ENCODE measurements around the gene NUP107. TPM values are rescaled to one million over a fixed set of nuclear protein-coding genes. Genes with fewer than 3 reads are reported as not detected.

Gene NUP107
- total and polyA plus RNA-seq, 3 donors from 2014 or later = 40.3 to 76.1 (median 63.4) TPM

- H3K4me1 ChIP-seq = no peaks in the 10 kb centered on the region
- H3K27me3 ChIP-seq = no peaks in the 10 kb centered on the region
- 91 to 97% methylated on average over 7 of the region's 7 CpGs for WGBS, 2 donors
- H3K9me3 ChIP-seq = no peaks in the 10 kb centered on the region
- TF ChIP-seq POLR2A (IDR thresholded peaks at IDR 0.05) (no peak), CTCF (IDR thresholded peaks at IDR 0.05) (no peak)
- DNase-seq = no peak
- no peaks in the 10 kb centered on the region for H3K36me3 ChIP-seq (ENCODE audit: low read depth, missing control alignments)
- H3K4me3 ChIP-seq = no peak overlapping the region
- intact Hi-C loops (cut with DNase I; ENCODE audit: low total_unique reads) = no loop called here
- H3K27ac ChIP-seq = no peak overlapping the region
Observed at GRCh38 chr12:68775121-68775630, 88.4 kb downstream of the NUP107 start.

GRCh38 chr12:68776976-68777610, 90.3 kb downstream of the NUP107 start:
- no peak for DNase-seq
- no peak overlapping the region for H3K4me3 ChIP-seq
- no peak overlapping the region for H3K27ac ChIP-seq
- intact Hi-C loops (cut with DNase I; ENCODE audit: low total_unique reads) = no loop called here
- no peaks in the 10 kb centered on the region for H3K9me3 ChIP-seq
- TF ChIP-seq CTCF (IDR thresholded peaks at IDR 0.05) = no peak
- TF ChIP-seq POLR2A (IDR thresholded peaks at IDR 0.05) = no peak
- no peaks in the 10 kb centered on the region for H3K4me1 ChIP-seq
- no peaks in the 10 kb centered on the region for H3K27me3 ChIP-seq
- 84% methylated on average over 5 of the region's 5 CpGs for WGBS, 2 donors
- H3K36me3 ChIP-seq (ENCODE audit: low read depth, missing control alignments) = no peaks in the 10 kb centered on the region

GRCh38 chr12:68779280-68779679, 92.5 kb downstream of the NUP107 start:
- intact Hi-C loops (cut with DNase I; ENCODE audit: low total_unique reads) = no loop called here
- H3K36me3 ChIP-seq (ENCODE audit: low read depth, missing control alignments) = no peaks in the 10 kb centered on the region

GRCh38 chr12:68780731-68781130, 94.0 kb downstream of the NUP107 start:
- no peak overlapping the region for H3K27ac ChIP-seq
- WGBS, 2 donors = 93 to 97% methylated on average over 6 of the region's 6 CpGs
- no peaks in the 10 kb centered on the region for H3K27me3 ChIP-seq
- TF ChIP-seq CTCF (IDR thresholded peaks at IDR 0.05) (no peak), POLR2A (IDR thresholded peaks at IDR 0.05) (no peak)
- H3K4me1 ChIP-seq = no peaks in the 10 kb centered on the region
- H3K36me3 ChIP-seq (ENCODE audit: low read depth, missing control alignments) = no peaks in the 10 kb centered on the region
- intact Hi-C loops (cut with DNase I; ENCODE audit: low total_unique reads) = no loop called here
- H3K4me3 ChIP-seq = no peak overlapping the region
- no peak for DNase-seq
- no peaks in the 10 kb centered on the region for H3K9me3 ChIP-seq

More at GRCh38 chr12:68779280-68779679, 92.5 kb downstream of the NUP107 start:
- H3K4me3 ChIP-seq = no peak overlapping the region
- DNase-seq = no peak
- H3K27ac ChIP-seq = no peak overlapping the region
- TF ChIP-seq CTCF (IDR thresholded peaks at IDR 0.05) (no peak), POLR2A (IDR thresholded peaks at IDR 0.05) (no peak)
- no peaks in the 10 kb centered on the region for H3K9me3 ChIP-seq
- no peaks in the 10 kb centered on the region for H3K27me3 ChIP-seq
- no peaks in the 10 kb centered on the region for H3K4me1 ChIP-seq

- intact Hi-C loops (cut with DNase I; ENCODE audit: low total_unique reads) = no loop called here
- Histone ChIP-seq H3K27me3 (no peaks in the 10 kb centered on the region), H3K27ac (no peak overlapping the region), H3K4me3 (no peak overlapping the region), H3K4me1 (no peaks in the 10 kb centered on the region), H3K9me3 (no peaks in the 10 kb centered on the region), H3K36me3 (ENCODE audit: low read depth, missing control alignments) (no peaks in the 10 kb centered on the region)
- TF ChIP-seq POLR2A (IDR thresholded peaks at IDR 0.05) = no peak
- no peak for TF ChIP-seq CTCF (IDR thresholded peaks at IDR 0.05)
- no peak for DNase-seq
- 93 to 96% methylated on average over 6 of the region's 6 CpGs for WGBS, 2 donors
Observed at GRCh38 chr12:68781728-68782127, 95.0 kb downstream of the NUP107 start.

Data from testis (tissue), 3 donors.